Smooth muscle cell (in vitro differentiated cells): ENCODE measurements around the gene FAM107B. TPM values are rescaled to one million over a fixed set of nuclear protein-coding genes. Genes with fewer than 3 reads are reported as not detected.

ENCODE experiments used
- DNase-seq: peaks from one replicate; lab custom pipeline; 2025; ENCODE audit not compliant: unreplicated experiment; lab: John Stamatoyannopoulos, UW
- H2AFZ ChIP-seq: fragments of 200-600 bp; sonication (generic); 2 replicates; pipeline ENCODE4 v1.6.0; 2016; ENCODE audit warnings: antibody characterized with exemption, low read depth, mild to moderate bottlenecking
- H3F3A ChIP-seq: fragments of 200-600 bp; sonication (generic); 2 replicates; pipeline ENCODE4 v1.6.0; 2017; ENCODE audit warnings: antibody characterized with exemption, low read depth
- H3K27ac ChIP-seq: fragments of 200-600 bp; sonication (generic); 2 replicates; pipeline ENCODE4 v1.5.1; 2016; ENCODE audit warnings: low read depth, mild to moderate bottlenecking
- H3K27me3 ChIP-seq: fragments of 200-600 bp; sonication (generic); 2 replicates; pipeline ENCODE4 v1.6.1; 2016; ENCODE audit warnings: low read depth, mild to moderate bottlenecking
- H3K36me3 ChIP-seq: fragments of 200-600 bp; sonication (generic); 2 replicates; pipeline ENCODE4 v1.5.1; 2016; ENCODE audit warnings: low read depth
- H3K4me1 ChIP-seq: fragments of 200-600 bp; sonication (generic); 2 replicates; pipeline ENCODE4 v1.5.1; 2016; ENCODE audit warnings: low read depth
- H3K4me2 ChIP-seq: fragments of 200-600 bp; sonication (generic); 2 replicates; pipeline ENCODE4 v1.6.0; 2016; ENCODE audit warnings: mild to moderate bottlenecking
- H3K4me3 ChIP-seq: fragments of 200-600 bp; sonication (generic); 2 replicates; pipeline ENCODE4 v1.5.1; 2016; ENCODE audit warnings: mild to moderate bottlenecking
- H3K79me2 ChIP-seq: fragments of 200-600 bp; sonication (generic); 2 replicates; pipeline ENCODE4 v1.6.0; 2016; ENCODE audit warnings: low read depth, mild to moderate bottlenecking
- H3K9ac ChIP-seq: fragments of 200-600 bp; sonication (generic); 2 replicates; pipeline ENCODE4 v1.6.0; 2016; ENCODE audit warnings: low read depth
- H3K9me3 ChIP-seq: fragments of 200-600 bp; sonication (generic); replicated peaks from 2 replicates; pipeline ENCODE4 v1.5.1; 2016; ENCODE audit warnings: low read depth
- H4K20me1 ChIP-seq: fragments of 200-600 bp; sonication (generic); 2 replicates; pipeline ENCODE4 v1.6.0; 2016; ENCODE audit warnings: low read depth
- CTCF ChIP-seq: fragments of 200-600 bp; sonication (generic); IDR thresholded peaks from 2 replicates; pipeline ENCODE4 v1.5.1; 2017; ENCODE audit warnings: borderline replicate concordance, mild to moderate bottlenecking, antibody characterized with exemption; ENCODE audit not compliant: insufficient read depth, poor library complexity, severe bottlenecking
- WGBS: methylation state at CpG from one replicate; pipeline ENCODE4 v1.1.7; 2016; ENCODE audit warnings: low lambda C conversion rate; 5-methylcytosine and 5-hydroxymethylcytosine counted together
- polyA plus RNA-seq: library from polyadenylated mRNA; unstranded; fragments of >200 nt; fragmentation: Nextera tagmentation; extraction: Ambion mirVana; gene quantifications from 2 replicates; pipeline ENCODE4 v1.2.1, GENCODE V29; 2016
- total RNA-seq: library from RNA; depleted of rRNA; stranded (reverse); fragments of >200 nt; gene quantifications from 2 replicates; pipeline ENCODE4 v1.2.3, GENCODE V29; 2014

FAM107B gene
- total and polyA plus RNA-seq, 2 experiments from 2014 or later, result 8.7 to 9.0 TPM

DNA sequence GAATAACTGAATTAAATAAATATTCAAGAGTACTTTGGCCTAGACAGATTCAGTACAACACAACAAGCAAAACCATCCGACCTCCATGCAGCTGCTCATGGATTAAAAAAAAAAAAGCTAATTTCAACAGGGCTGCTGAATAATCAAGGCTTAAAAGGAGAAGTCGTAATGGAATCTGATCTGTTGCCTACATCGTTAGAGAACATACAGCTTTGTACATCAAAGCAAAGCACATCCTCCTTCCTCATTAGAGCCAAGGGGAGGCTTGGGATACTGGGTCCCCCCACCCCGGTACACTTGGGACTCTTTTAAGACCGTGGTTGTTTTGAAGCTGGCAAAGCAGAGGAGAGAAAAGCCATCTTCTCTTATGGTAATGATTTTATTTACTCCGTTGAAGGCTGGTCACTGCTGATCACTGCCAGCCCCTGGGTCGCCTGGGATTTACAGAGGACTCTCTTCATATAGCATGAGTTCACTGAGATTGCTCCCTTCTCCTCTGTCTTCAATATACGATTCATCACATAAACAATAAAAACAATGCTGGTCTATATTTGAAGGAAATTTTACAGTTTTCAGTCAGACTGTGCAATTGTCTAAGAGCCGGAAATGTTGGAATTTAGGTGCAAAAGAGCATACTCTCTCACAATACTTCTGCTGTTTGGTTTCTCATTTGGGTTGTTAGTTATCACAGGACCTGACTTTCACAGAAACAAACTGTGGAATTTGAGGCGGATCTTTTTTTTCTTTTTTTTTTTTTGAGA is 148.8 kb downstream of the FAM107B start:
- no peak overlapping the region for H3K4me3 ChIP-seq
- H2AFZ ChIP-seq, result no peak overlapping the region
- TF ChIP-seq CTCF, result no peak
- no peak overlapping the region for H3K4me2 ChIP-seq
- H3K9ac ChIP-seq, result no peak overlapping the region
- no peaks in the 10 kb centered on the region for H3K79me2 ChIP-seq
- no peaks in the 10 kb centered on the region for H3F3A ChIP-seq
- H4K20me1 ChIP-seq, result no peaks in the 10 kb centered on the region
- H3K27ac ChIP-seq, result peak overlapping the region; percentile 8
- no peaks in the 10 kb centered on the region for H3K9me3 ChIP-seq
- H3K4me1 ChIP-seq, result no peaks in the 10 kb centered on the region
- no peaks in the 10 kb centered on the region for H3K27me3 ChIP-seq
- H3K36me3 ChIP-seq, result no peaks in the 10 kb centered on the region
- no peak for DNase-seq
- 70% methylated on average over 10 of the region's 10 CpGs for WGBS

- H3K4me3 ChIP-seq, result no peak overlapping the region
- WGBS, result 80% methylated on average over 7 of the region's 7 CpGs
- H3K4me2 ChIP-seq, result no peak overlapping the region
- no peak overlapping the region for H2AFZ ChIP-seq
- no peaks in the 10 kb centered on the region for H3K36me3 ChIP-seq
- no peak for TF ChIP-seq CTCF
- H3K27me3 ChIP-seq, result no peaks in the 10 kb centered on the region
- H4K20me1 ChIP-seq, result no peaks in the 10 kb centered on the region
- no peak for DNase-seq
- H3K27ac ChIP-seq, result no peak overlapping the region
- H3K4me1 ChIP-seq, result no peaks in the 10 kb centered on the region
- no peaks in the 10 kb centered on the region for H3F3A ChIP-seq
- H3K9ac ChIP-seq, result no peak overlapping the region
- H3K79me2 ChIP-seq, result no peaks in the 10 kb centered on the region
- no peaks in the 10 kb centered on the region for H3K9me3 ChIP-seq
Measured at GRCh38 chr10:14625192-14625631, 149.5 kb downstream of the FAM107B start.

- no peaks in the 10 kb centered on the region for H3K27me3 ChIP-seq
- no peaks in the 10 kb centered on the region for H3K36me3 ChIP-seq
- no peak for DNase-seq
- H4K20me1 ChIP-seq, result no peaks in the 10 kb centered on the region
- H3K9ac ChIP-seq, result no peak overlapping the region
- H3F3A ChIP-seq, result no peaks in the 10 kb centered on the region
- no peak overlapping the region for H3K27ac ChIP-seq
- no peak overlapping the region for H3K4me3 ChIP-seq
- no peaks in the 10 kb centered on the region for H3K4me1 ChIP-seq
- no peak overlapping the region for H3K4me2 ChIP-seq
- no peaks in the 10 kb centered on the region for H3K9me3 ChIP-seq
- no peak for TF ChIP-seq CTCF
- no peaks in the 10 kb centered on the region for H3K79me2 ChIP-seq
- WGBS, result 96% methylated on average over 8 of the region's 8 CpGs
- no peak overlapping the region for H2AFZ ChIP-seq
Measured at GRCh38 chr10:14624600-14624999, 150.1 kb downstream of the FAM107B start.

DNA sequence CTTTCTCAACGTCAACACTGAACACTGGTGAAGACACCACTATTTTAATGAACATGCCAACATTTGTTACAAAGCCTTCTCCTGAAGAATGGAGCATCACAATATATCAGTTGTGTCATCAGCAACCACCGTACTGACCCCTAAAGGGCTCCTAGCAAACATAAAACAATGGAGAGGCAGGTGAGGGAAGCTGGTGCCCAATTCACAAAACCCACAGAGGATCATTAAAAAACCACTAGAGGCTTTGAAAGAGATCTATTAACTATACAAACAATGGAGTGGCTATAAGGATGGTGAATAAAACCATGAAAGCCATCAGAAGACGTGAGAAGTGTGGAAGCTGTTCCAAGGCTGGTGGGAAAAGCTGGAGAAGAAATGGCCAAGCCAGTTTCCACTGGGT is 150.8 kb downstream of the FAM107B start:
- 80% methylated on average over 3 of the region's 3 CpGs for WGBS
- no peaks in the 10 kb centered on the region for H3K4me1 ChIP-seq
- TF ChIP-seq CTCF, result no peak
- H3K27me3 ChIP-seq, result no peaks in the 10 kb centered on the region
- no peaks in the 10 kb centered on the region for H3K36me3 ChIP-seq
- H3K4me2 ChIP-seq, result no peak overlapping the region
- H3K79me2 ChIP-seq, result no peaks in the 10 kb centered on the region
- no peaks in the 10 kb centered on the region for H3K9me3 ChIP-seq
- H3K4me3 ChIP-seq, result no peak overlapping the region
- no peak overlapping the region for H3K9ac ChIP-seq
- H4K20me1 ChIP-seq, result no peaks in the 10 kb centered on the region
- no peak overlapping the region for H3K27ac ChIP-seq
- no peak overlapping the region for H2AFZ ChIP-seq
- no peaks in the 10 kb centered on the region for H3F3A ChIP-seq
- DNase-seq, result no peak
